KBM-7 (cell line): ENCODE measurements around the gene RADIL.

Experiments used
- DNase-seq: peaks from one replicate; pipeline ENCODE4 v3.0.0-alpha.2; 2015
- in situ Hi-C: fragments of 300-500 bp; cut with MboI; formaldehyde crosslinking; loops from 2 replicates; pipeline ENCODE4 v1.14.3; 2020; ENCODE audit warnings: low sequenced_read_pairs, low pct_unique_long_range_greater_than_20kb, mixed read lengths

Gene RADIL

GRCh38 chr7:4834601-4835397, 48.7 kb downstream of the RADIL start:
- in situ Hi-C loops: no loop called here
- DNase-seq: no peak

GRCh38 chr7:4833691-4834600, 49.6 kb downstream of the RADIL start:
- in situ Hi-C loops: no loop called here
- DNase-seq: no peak

DNA sequence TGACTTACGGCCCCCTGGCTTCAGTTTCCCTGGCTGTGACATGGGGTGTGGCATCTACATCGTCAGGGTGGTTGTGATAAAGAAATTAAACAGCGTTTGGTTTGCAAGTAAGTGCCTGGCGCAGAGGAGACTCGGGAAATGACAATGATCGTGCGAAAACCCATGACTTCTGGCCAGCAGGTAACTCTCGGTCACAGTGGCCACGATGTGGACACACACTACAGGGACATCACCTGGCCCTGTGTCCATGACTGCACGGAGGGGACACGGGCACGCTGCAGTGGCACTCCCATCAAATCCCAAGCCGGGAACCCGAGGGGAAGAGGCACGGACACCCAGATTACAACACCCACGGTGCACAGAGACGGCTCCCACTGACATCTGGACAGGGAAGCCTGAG, 50.3 kb downstream of the RADIL start:
- DNase-seq: no peak
- in situ Hi-C loops: no loop called here

DNA sequence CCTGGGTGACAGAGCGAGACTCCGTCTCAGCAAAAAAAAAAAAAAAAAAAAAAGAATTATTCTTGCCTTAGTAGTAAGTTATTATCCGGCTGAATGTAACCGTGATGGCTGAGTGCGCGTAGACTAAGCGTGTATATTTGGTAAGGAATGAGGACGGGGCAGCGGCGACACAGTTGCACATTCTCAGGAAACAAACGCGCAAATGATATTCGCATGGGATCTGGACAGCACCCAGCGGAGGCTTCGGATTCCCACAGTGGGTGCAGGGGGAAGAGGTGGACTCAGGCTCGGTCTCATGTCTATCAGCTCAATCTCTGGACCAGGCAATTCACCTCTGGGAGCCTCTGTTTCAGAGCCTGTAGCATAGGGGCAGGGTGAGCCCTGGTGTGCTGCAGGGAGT, 50.8 kb downstream of the RADIL start:
- in situ Hi-C loops: no loop called here
- no peak for DNase-seq

- no peak for DNase-seq
- in situ Hi-C loops: no loop called here
Measured at GRCh38 chr7:4831723-4832495, 51.6 kb downstream of the RADIL start.

DNA sequence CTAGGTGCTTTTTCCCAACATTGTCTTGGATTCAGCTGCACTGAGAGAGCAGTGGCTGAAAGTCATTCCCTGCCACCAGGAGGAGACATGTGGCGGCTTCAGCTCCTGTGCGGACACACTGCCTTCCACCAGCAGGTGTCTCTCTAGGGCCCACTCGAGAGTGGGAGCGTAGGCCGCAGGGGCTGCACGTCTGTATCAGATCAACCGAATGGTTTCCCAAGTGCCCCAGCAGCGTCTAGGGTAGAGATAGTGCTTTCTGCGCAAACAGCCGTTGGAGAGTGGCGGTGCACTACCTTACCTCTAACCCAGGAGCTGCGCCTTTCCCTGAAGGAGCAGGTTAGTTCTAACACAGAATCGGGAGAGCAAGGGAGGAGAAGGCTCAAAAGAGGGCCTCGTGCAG, 53.3 kb downstream of the RADIL start:
- peak; percentile 75 for DNase-seq
- in situ Hi-C loops: no loop called here

GRCh38 chr7:4828720-4829383, 54.7 kb downstream of the RADIL start:
- in situ Hi-C loops: no loop called here
- no peak for DNase-seq

- no peak for DNase-seq
Measured at GRCh38 chr7:4825081-4825480, 58.4 kb downstream of the RADIL start.

GRCh38 chr7:4824120-4824775, 59.3 kb downstream of the RADIL start:
- in situ Hi-C loops: loop anchor here (25.0 kb wide), 1 partner anchor 263 kb away; no protein-coding TSS in a partner anchor
- DNase-seq: no peak

More at GRCh38 chr7:4825081-4825480, 58.4 kb downstream of the RADIL start:
- in situ Hi-C loops: no loop called here

DNA sequence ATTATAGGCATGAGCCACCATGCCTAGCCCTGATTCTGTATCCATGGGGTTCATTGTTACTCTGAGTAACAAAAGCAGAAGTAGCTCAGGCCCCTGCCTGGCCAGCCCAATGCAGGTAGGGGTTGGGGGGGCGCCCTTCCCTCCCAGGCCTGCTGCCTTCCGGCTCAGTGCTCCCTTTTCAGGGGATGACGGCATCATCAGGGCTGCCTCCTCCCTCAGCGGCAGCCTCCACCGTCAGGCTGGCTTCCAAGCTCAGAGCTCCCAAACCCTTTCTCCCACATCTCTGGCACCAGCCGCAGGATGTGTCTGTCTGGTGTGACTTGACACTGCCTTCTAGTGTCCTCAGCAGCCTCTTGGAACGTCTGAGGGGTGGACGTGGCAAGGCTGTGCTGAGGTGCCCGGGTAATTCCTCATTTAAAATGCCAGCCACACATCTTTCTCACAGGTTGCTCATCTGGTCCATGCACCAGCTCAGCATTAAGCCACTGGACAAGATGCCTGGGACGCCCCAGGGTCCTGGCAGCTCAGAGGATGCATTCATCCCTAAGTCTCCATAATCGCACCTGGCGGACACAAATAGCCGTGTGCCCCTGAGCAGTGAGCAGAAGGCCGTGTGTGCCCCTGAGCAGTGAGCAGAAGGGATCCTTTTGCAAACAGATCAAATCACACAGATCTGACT, 59.9 kb downstream of the RADIL start:
- peak; percentile 24 for DNase-seq
- in situ Hi-C loops: loop anchor here (25.0 kb wide), 1 partner anchor 264 kb away; no protein-coding TSS in a partner anchor

- in situ Hi-C loops: loop anchor here (25.0 kb wide), 1 partner anchor 265 kb away; no protein-coding TSS in a partner anchor
- DNase-seq: no peak
Measured at GRCh38 chr7:4822677-4823076, 60.8 kb downstream of the RADIL start.

- in situ Hi-C loops: loop anchor here (25.0 kb wide), 1 partner anchor 266 kb away; no protein-coding TSS in a partner anchor
- DNase-seq: no peak
Measured at GRCh38 chr7:4820967-4821471, 62.5 kb downstream of the RADIL start.

- no peak for DNase-seq
- in situ Hi-C loops: loop anchor here (25.0 kb wide), 1 partner anchor 267 kb away; no protein-coding TSS in a partner anchor
Measured at GRCh38 chr7:4820405-4820966, 63.0 kb downstream of the RADIL start.

DNA sequence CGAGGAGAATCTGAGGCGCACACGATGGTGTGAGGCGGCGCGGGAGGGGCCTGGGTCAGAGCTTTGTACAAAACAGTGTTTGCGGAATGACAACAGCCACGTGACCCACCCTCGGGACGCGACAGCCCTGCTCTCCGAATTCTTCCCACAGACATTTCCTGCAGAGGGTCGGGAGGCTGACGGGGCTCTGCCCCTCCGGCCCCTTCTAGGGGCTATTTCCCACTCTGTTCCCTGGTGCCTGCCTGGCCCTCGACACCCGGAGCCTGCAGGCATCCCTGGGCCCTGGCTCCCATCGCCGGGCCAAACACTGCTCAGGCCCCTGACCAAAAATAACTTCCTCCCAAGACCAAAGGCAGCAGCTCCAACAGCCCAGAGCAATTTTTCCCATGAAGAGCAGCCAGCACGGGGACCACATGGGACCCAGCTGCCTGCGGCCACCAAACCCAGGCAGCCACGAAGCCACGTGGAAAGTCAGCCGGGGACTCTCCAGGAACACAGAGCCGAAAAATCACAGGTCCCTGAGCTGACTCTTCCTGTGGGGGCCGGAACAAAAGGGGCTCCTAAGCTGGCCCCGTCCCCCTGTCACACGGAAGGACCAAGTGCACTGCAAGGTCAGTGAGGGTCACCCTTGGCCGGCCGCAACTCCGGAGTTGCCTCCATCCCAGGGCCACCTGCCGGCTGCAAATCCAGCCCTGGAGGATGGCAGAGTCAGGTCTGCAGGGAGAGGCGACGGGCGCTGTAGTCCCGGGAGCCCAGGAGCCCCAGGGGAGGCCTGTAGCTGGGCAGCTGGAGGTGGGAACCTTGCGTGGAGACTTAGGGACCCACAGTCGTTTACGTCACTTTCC, 63.7 kb downstream of the RADIL start:
- no peak for DNase-seq
- in situ Hi-C loops: loop anchor here (25.0 kb wide), 1 partner anchor 268 kb away; no protein-coding TSS in a partner anchor

GRCh38 chr7:4818000-4818794, 65.3 kb downstream of the RADIL start:
- no peak for DNase-seq

More at GRCh38 chr7:4818000-4818794, 65.3 kb downstream of the RADIL start:
- in situ Hi-C loops: loop anchor here (25.0 kb wide), 1 partner anchor 269 kb away; no protein-coding TSS in a partner anchor
